GM23338 (cell line): ENCODE results near the gene BRINP2. TPM values are rescaled to one million over a fixed set of nuclear protein-coding genes. Genes with fewer than 3 reads are reported as not detected.

Source experiments
- ATAC-seq: fragments of 200-7000 bp; cut with Tn5 transposase; 3 replicates; pipeline ENCODE4 v1.9.1; 2020
- DNase-seq: peaks from one replicate; pipeline ENCODE4 v3.0.0-alpha.2; 2015; ENCODE audit warnings: low spot score
- H2AFZ ChIP-seq: fragments of 200-600 bp; sonication (generic); 2 replicates; pipeline ENCODE4 v1.8.0; 2016; ENCODE audit warnings: antibody characterized with exemption, mild to moderate bottlenecking, moderate library complexity
- H3F3A ChIP-seq: fragments of 200-600 bp; sonication (generic); replicated peaks from 2 replicates; pipeline ENCODE4 v1.8.0; 2017; ENCODE audit warnings: antibody characterized with exemption, mixed run types, low read depth
- H3K27ac ChIP-seq: fragments of 200-600 bp; sonication (generic); 2 replicates; pipeline ENCODE4 v1.6.1; 2016; ENCODE audit warnings: low read depth
- H3K27me3 ChIP-seq: fragments of 200-600 bp; sonication (generic); 2 replicates; pipeline ENCODE4 v1.8.0; 2016; ENCODE audit warnings: mild to moderate bottlenecking, mixed run types, moderate library complexity; ENCODE audit not compliant: insufficient read depth
- H3K36me3 ChIP-seq: fragments of 200-600 bp; sonication (generic); 2 replicates; pipeline ENCODE4 v1.8.0; 2016; ENCODE audit warnings: mild to moderate bottlenecking; ENCODE audit not compliant: insufficient read depth
- H3K4me1 ChIP-seq: fragments of 200-600 bp; sonication (generic); 2 replicates; pipeline ENCODE4 v1.8.0; 2016; ENCODE audit warnings: mild to moderate bottlenecking, moderate library complexity; ENCODE audit not compliant: insufficient read depth
- H3K4me2 ChIP-seq: fragments of 200-600 bp; sonication (generic); 2 replicates; pipeline ENCODE4 v1.7.1; 2017; ENCODE audit warnings: mixed run types
- H3K4me3 ChIP-seq: fragments of 200-600 bp; sonication (generic); 2 replicates; pipeline ENCODE4 v1.6.1; 2016; ENCODE audit warnings: mixed run types
- H3K79me2 ChIP-seq: fragments of 200-600 bp; sonication (generic); replicated peaks from 2 replicates; pipeline ENCODE4 v1.8.0; 2017; ENCODE audit warnings: mild to moderate bottlenecking; ENCODE audit not compliant: insufficient read depth
- H3K9me2 ChIP-seq: fragments of 200-600 bp; sonication (generic); 2 replicates; pipeline ENCODE4 v1.8.0; 2017; ENCODE audit not compliant: insufficient read depth
- H4K20me1 ChIP-seq: fragments of 200-600 bp; sonication (generic); replicated peaks from 2 replicates; pipeline ENCODE4 v1.8.0; 2017; ENCODE audit warnings: mild to moderate bottlenecking; ENCODE audit not compliant: insufficient read depth
- H3K27ac Mint-ChIP-seq: 2 replicates; pipeline ENCODE4 v1.8.0; 2020; ENCODE audit warnings: inconsistent platforms, mild to moderate bottlenecking, moderate library complexity, mixed read lengths
- H3K27me3 Mint-ChIP-seq: 3 replicates; pipeline ENCODE4 v1.8.0; 2022; ENCODE audit warnings: low read depth, mild to moderate bottlenecking, moderate library complexity, mixed read lengths, inconsistent platforms; ENCODE audit not compliant: insufficient read depth, poor library complexity
- H3K36me3 Mint-ChIP-seq: 3 replicates; pipeline ENCODE4 v1.8.0; 2021; ENCODE audit warnings: low read depth, mild to moderate bottlenecking, inconsistent platforms, moderate library complexity, mixed read lengths
- H3K4me1 Mint-ChIP-seq: 3 replicates; pipeline ENCODE4 v1.8.0; 2020; ENCODE audit warnings: mild to moderate bottlenecking, inconsistent platforms, mixed read lengths
- H3K4me3 Mint-ChIP-seq: 3 replicates; pipeline ENCODE4 v1.8.0; 2021; ENCODE audit warnings: moderate library complexity, mild to moderate bottlenecking, inconsistent platforms, mixed read lengths
- H3K9me3 Mint-ChIP-seq: 3 replicates; pipeline ENCODE4 v1.8.0; 2020; ENCODE audit warnings: moderate library complexity, mild to moderate bottlenecking, inconsistent platforms, mixed read lengths
- CREB1 ChIP-seq: fragments of 250-450 bp; sonication (Bioruptor Pico); IDR thresholded peaks from 2 replicates; pipeline ENCODE4 v1.5.0; 2020; ENCODE audit warnings: low read depth, mild to moderate bottlenecking, moderate library complexity
- EZH2 ChIP-seq: fragments of 200-600 bp; sonication (generic); IDR thresholded peaks from one replicate; pipeline ENCODE4 v1.8.0; 2017; ENCODE audit warnings: antibody characterized with exemption, mild to moderate bottlenecking, low read depth; ENCODE audit not compliant: unreplicated experiment
- EZH2phosphoT487 ChIP-seq: fragments of 200-600 bp; sonication (generic); IDR thresholded peaks from one replicate; pipeline ENCODE4 v1.8.1; 2018; ENCODE audit warnings: antibody characterized with exemption; ENCODE audit not compliant: unreplicated experiment
- NANOG ChIP-seq: IDR thresholded peaks from 2 replicates; pipeline ENCODE4 v1.6.1; 2016; ENCODE audit warnings: antibody characterized with exemption, borderline replicate concordance
- POLR2AphosphoS5 ChIP-seq: IDR thresholded peaks from 2 replicates; pipeline ENCODE4 v1.6.1; 2016; ENCODE audit warnings: antibody characterized with exemption, low read depth
- REST ChIP-seq: IDR thresholded peaks from one replicate; pipeline ENCODE4 v1.6.1; 2018; ENCODE audit warnings: antibody characterized with exemption; ENCODE audit not compliant: unreplicated experiment
- ZNF114 ChIP-seq: fragments of 250-450 bp; sonication (Bioruptor Pico); IDR thresholded peaks from 2 replicates; pipeline ENCODE4 v1.5.0; 2020; ENCODE audit warnings: mild to moderate bottlenecking, moderate library complexity
- ZNF331 ChIP-seq: fragments of 250-450 bp; sonication (Bioruptor Pico); IDR thresholded peaks from 2 replicates; pipeline ENCODE4 v1.5.0; 2020; ENCODE audit warnings: low read depth, mild to moderate bottlenecking, moderate library complexity
- ZNF462 ChIP-seq: fragments of 250-450 bp; sonication (Bioruptor Pico); IDR thresholded peaks from 2 replicates; pipeline ENCODE4 v1.5.0; 2020; ENCODE audit warnings: mild to moderate bottlenecking, moderate library complexity
- polyA plus RNA-seq: library from polyadenylated mRNA; unstranded; fragments of >200 nt; fragmentation: Nextera tagmentation; extraction: Ambion mirVana; gene quantifications from 2 replicates; pipeline ENCODE4 v1.2.1, GENCODE V29; 2016
- total RNA-seq: library from RNA; depleted of rRNA; stranded (reverse); fragments of >200 nt; shearing (Covaris generic); gene quantifications from 2 replicates; pipeline ENCODE4 v1.2.3, GENCODE V29; 2014

BRINP2 gene
- total and polyA plus RNA-seq, 2 experiments from 2014 or later = 0.10 to 0.52 TPM

- H3K4me3 Mint-ChIP-seq = no peak overlapping the region
- no peaks in the 10 kb centered on the region for H3K9me3 Mint-ChIP-seq
- no peak overlapping the region for H3K27ac Mint-ChIP-seq
- DNase-seq (no peak), ATAC-seq (no peak)
- H3K36me3 Mint-ChIP-seq = no peaks in the 10 kb centered on the region
- no peaks in the 10 kb centered on the region for H3K27me3 Mint-ChIP-seq
- Histone ChIP-seq H3K79me2 (no peaks in the 10 kb centered on the region), H3F3A (no peaks in the 10 kb centered on the region), H4K20me1 (no peaks in the 10 kb centered on the region), H3K27ac (no peak overlapping the region), H3K4me2 (no peak overlapping the region), H3K4me3 (no peak overlapping the region), H3K36me3 (no peaks in the 10 kb centered on the region), H3K27me3 (no peaks in the 10 kb centered on the region), H2AFZ (no peak overlapping the region), H3K9me2 (no peaks in the 10 kb centered on the region), H3K4me1 (no peaks in the 10 kb centered on the region)
- no peak for TF ChIP-seq EZH2phosphoT487
- no peak for TF ChIP-seq POLR2AphosphoS5
- TF ChIP-seq ZNF114 (CRISPR knock-in tag) = no peak
- no peak for TF ChIP-seq ZNF462 (CRISPR knock-in tag)
- TF ChIP-seq CREB1 = no peak
- TF ChIP-seq REST = no peak
- no peak for TF ChIP-seq ZNF331 (CRISPR knock-in tag)
- no peak for TF ChIP-seq NANOG
- TF ChIP-seq EZH2 = no peak
- H3K4me1 Mint-ChIP-seq = no peaks in the 10 kb centered on the region
Observed at GRCh38 chr1:177190308-177190970, 19.7 kb downstream of the BRINP2 start.
